ENCODE data around the gene MAPK13.

Gene MAPK13

GRCh38 chr6:36110050-36110449 is 20.3 kb upstream of the MAPK13 start:
- TF ChIP-seq ZFP30 (CRISPR knock-in tag; IDR thresholded peaks at IDR 0.05) (no peak), RARB (CRISPR knock-in tag; IDR thresholded peaks at IDR 0.05) (no peak), PPARA (CRISPR knock-in tag; IDR thresholded peaks at IDR 0.05; ENCODE audit: borderline replicate concordance) (no peak), ESRRG (CRISPR knock-in tag; IDR thresholded peaks at IDR 0.05) (no peak), ZNF8 (CRISPR knock-in tag; IDR thresholded peaks at IDR 0.05) (no peak), TOX (CRISPR knock-in tag; IDR thresholded peaks at IDR 0.05; ENCODE audit: borderline replicate concordance) (no peak), CREB5 (CRISPR knock-in tag; IDR thresholded peaks at IDR 0.05; ENCODE audit: low read depth) (no peak), OSR1 (CRISPR knock-in tag; IDR thresholded peaks at IDR 0.05) (no peak)
- no peak for ATAC-seq

- ATAC-seq: no peak
- no peak for TF ChIP-seq ZNF8 (CRISPR knock-in tag; IDR thresholded peaks at IDR 0.05)
- no peak for TF ChIP-seq SNAI2 (CRISPR knock-in tag; IDR thresholded peaks at IDR 0.05)
- no peak for TF ChIP-seq ARNTL (CRISPR knock-in tag; IDR thresholded peaks at IDR 0.05; ENCODE audit: borderline replicate concordance, low read depth)
- no peak for TF ChIP-seq TCF4 (CRISPR knock-in tag; IDR thresholded peaks at IDR 0.05; ENCODE audit: borderline replicate concordance)
- no peak for TF ChIP-seq ESRRG (CRISPR knock-in tag; IDR thresholded peaks at IDR 0.05)
- TF ChIP-seq RARB (CRISPR knock-in tag; IDR thresholded peaks at IDR 0.05): no peak
Observed at GRCh38 chr6:36110863-36111262, 19.4 kb upstream of the MAPK13 start.

GRCh38 chr6:36111526-36111925 is 18.8 kb upstream of the MAPK13 start:
- no peak for ATAC-seq
- no peak for TF ChIP-seq ZNF565 (CRISPR knock-in tag; conservative IDR thresholded peaks at IDR 0.05; ENCODE audit: low read depth)
- TF ChIP-seq SNAI2 (CRISPR knock-in tag; IDR thresholded peaks at IDR 0.05): no peak
- TF ChIP-seq RARB (CRISPR knock-in tag; IDR thresholded peaks at IDR 0.05): no peak
- no peak for TF ChIP-seq BACH2 (CRISPR knock-in tag; IDR thresholded peaks at IDR 0.05; ENCODE audit: borderline replicate concordance)
- no peak for TF ChIP-seq ARNTL (CRISPR knock-in tag; IDR thresholded peaks at IDR 0.05; ENCODE audit: borderline replicate concordance, low read depth)
- no peak for TF ChIP-seq ZNF70 (CRISPR knock-in tag; IDR thresholded peaks at IDR 0.05)
- no peak for TF ChIP-seq OSR1 (CRISPR knock-in tag; IDR thresholded peaks at IDR 0.05)
- no peak for TF ChIP-seq ZC3H10 (CRISPR knock-in tag; IDR thresholded peaks at IDR 0.05)
- no peak for TF ChIP-seq ZNF8 (CRISPR knock-in tag; IDR thresholded peaks at IDR 0.05)
- no peak for TF ChIP-seq CREB5 (CRISPR knock-in tag; IDR thresholded peaks at IDR 0.05; ENCODE audit: low read depth)
- TF ChIP-seq ZFP3 (CRISPR knock-in tag; IDR thresholded peaks at IDR 0.05): no peak
- TF ChIP-seq CSRNP3 (CRISPR knock-in tag; IDR thresholded peaks at IDR 0.05): no peak
- TF ChIP-seq ISL1 (CRISPR knock-in tag; IDR thresholded peaks at IDR 0.05): no peak
- no peak for TF ChIP-seq TOX (CRISPR knock-in tag; IDR thresholded peaks at IDR 0.05; ENCODE audit: borderline replicate concordance)
- no peak for TF ChIP-seq ZFP30 (CRISPR knock-in tag; IDR thresholded peaks at IDR 0.05)
- TF ChIP-seq TCF4 (CRISPR knock-in tag; IDR thresholded peaks at IDR 0.05; ENCODE audit: borderline replicate concordance): no peak
- TF ChIP-seq TSHZ2 (CRISPR knock-in tag; IDR thresholded peaks at IDR 0.05): no peak
- TF ChIP-seq CSDC2 (CRISPR knock-in tag; IDR thresholded peaks at IDR 0.05): no peak
- no peak for TF ChIP-seq GLIS3 (CRISPR knock-in tag; IDR thresholded peaks at IDR 0.05)

GRCh38 chr6:36113049-36113448 is 17.3 kb upstream of the MAPK13 start:
- ATAC-seq: no peak
- TF ChIP-seq ZFP3 (CRISPR knock-in tag; IDR thresholded peaks at IDR 0.05): no peak
- no peak for TF ChIP-seq OSR1 (CRISPR knock-in tag; IDR thresholded peaks at IDR 0.05)
- no peak for TF ChIP-seq BACH2 (CRISPR knock-in tag; IDR thresholded peaks at IDR 0.05; ENCODE audit: borderline replicate concordance)
- no peak for TF ChIP-seq ISL1 (CRISPR knock-in tag; IDR thresholded peaks at IDR 0.05)
- TF ChIP-seq GLIS3 (CRISPR knock-in tag; IDR thresholded peaks at IDR 0.05): no peak
- no peak for TF ChIP-seq ZFP30 (CRISPR knock-in tag; IDR thresholded peaks at IDR 0.05)
- no peak for TF ChIP-seq ZNF70 (CRISPR knock-in tag; IDR thresholded peaks at IDR 0.05)
- TF ChIP-seq ARNTL (CRISPR knock-in tag; IDR thresholded peaks at IDR 0.05; ENCODE audit: borderline replicate concordance, low read depth): no peak
- no peak for TF ChIP-seq ZNF8 (CRISPR knock-in tag; IDR thresholded peaks at IDR 0.05)
- no peak for TF ChIP-seq TCF4 (CRISPR knock-in tag; IDR thresholded peaks at IDR 0.05; ENCODE audit: borderline replicate concordance)
- no peak for TF ChIP-seq PATZ1 (CRISPR knock-in tag; IDR thresholded peaks at IDR 0.05; ENCODE audit: borderline replicate concordance)
- TF ChIP-seq PPARA (CRISPR knock-in tag; IDR thresholded peaks at IDR 0.05; ENCODE audit: borderline replicate concordance): no peak
- no peak for TF ChIP-seq POU6F1 (CRISPR knock-in tag; IDR thresholded peaks at IDR 0.05; ENCODE audit: borderline replicate concordance, low read depth)
- no peak for TF ChIP-seq CREB5 (CRISPR knock-in tag; IDR thresholded peaks at IDR 0.05; ENCODE audit: low read depth)

All from SK-N-SH treated with all-trans-retinoic acid at 6 μM for 48 hours (cell line).